HUES6 (cell line): ENCODE measurements around the gene OSBPL6.
A peak's percentile ranks its signal among the peaks of the same experiment; 100 is the strongest.

Experiments used
- H3K27ac ChIP-seq: 2 replicates; pipeline ENCODE4 v1.7.0; 2013; ENCODE audit warnings: low read depth, mild to moderate bottlenecking, low read length, inconsistent platforms
- H3K27me3 ChIP-seq: 2 replicates; pipeline ENCODE4 v1.6.1; 2013; ENCODE audit warnings: low read length; ENCODE audit not compliant: control insufficient read depth, insufficient read depth
- H3K36me3 ChIP-seq: 2 replicates; pipeline ENCODE4 v1.6.1; 2013; ENCODE audit warnings: low read length; ENCODE audit not compliant: control insufficient read depth, insufficient read depth
- H3K4me1 ChIP-seq: 2 replicates; pipeline ENCODE4 v1.6.1; 2013; ENCODE audit warnings: low read length; ENCODE audit not compliant: control insufficient read depth, insufficient read depth
- H3K4me3 ChIP-seq: 2 replicates; pipeline ENCODE4 v1.5.1; 2013; ENCODE audit warnings: low read depth, low read length
- H3K9ac ChIP-seq: one replicate; pipeline ENCODE4 v1.6.1; 2013; ENCODE audit warnings: mild to moderate bottlenecking, low read length
- H3K9me3 ChIP-seq: 2 replicates; pipeline ENCODE4 v1.6.1; 2013; ENCODE audit warnings: low read depth, low read length; ENCODE audit not compliant: control insufficient read depth, insufficient read depth

Gene OSBPL6

DNA sequence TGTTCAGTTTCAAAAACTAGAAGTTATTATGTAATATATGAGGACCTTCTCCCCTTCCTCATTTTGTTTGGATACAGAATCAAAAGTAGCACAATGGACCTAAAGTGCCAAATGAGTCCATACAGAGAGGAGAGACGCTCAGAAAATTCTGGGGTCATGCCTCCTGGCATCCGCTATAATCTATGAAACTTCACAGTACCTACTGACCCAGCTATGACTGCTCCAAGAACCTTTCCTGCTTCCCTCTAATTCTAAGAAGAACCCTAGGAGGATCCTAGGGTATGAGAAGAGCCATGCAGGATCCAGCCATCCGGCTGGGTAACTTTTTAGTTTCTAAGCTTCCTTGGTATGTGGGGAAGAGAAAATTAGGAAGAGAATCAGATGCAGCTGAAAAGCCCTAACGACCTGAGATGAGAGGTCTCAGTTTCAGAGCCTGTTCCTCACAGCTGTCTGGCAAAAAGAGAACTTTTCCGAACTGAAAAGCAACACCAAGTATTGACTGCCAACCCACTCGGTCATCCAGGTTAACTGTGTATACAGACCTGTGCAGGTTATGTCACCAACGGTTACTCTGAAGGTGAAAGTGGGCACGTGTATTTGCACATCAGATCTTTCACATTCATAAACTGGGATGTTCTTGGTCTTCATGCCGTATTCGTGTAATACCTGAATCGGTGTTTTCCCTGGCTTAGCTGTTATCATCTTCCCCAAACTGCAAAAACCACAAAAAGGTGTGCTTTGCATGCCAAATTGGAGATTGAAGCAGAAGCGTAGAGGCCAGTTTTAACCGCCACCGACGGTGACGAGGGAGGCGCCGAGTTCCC, 255.6 kb downstream of the OSBPL6 start:
- Histone ChIP-seq H3K4me1 (0 out of 2 replicates have a peak, but pooled peaks cover 3% of the 10 kb centered on the region), H3K27ac (peak overlapping the region; percentile 94; the same call in 1 of the 2 replicates), H3K9me3 (no peaks in the 10 kb centered on the region), H3K27me3 (no peaks in the 10 kb centered on the region), H3K9ac (peak overlapping the region; percentile 100), H3K4me3 (peak overlapping the region; percentile 95), H3K36me3 (peaks cover 41% of the 10 kb centered on the region)

DNA sequence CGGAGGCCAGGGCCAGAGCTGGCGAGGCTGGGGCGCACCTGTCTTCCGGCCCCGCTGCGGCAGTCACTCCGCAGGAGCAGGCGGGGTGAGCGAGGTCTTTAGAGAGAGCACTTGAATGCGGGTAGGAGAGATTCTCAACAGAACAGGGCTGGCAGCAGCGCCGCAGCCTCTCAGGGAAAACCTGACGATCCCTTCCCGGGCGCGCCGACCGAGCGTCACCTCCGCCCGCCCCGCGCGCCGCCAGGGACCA, 256.1 kb downstream of the OSBPL6 start:
- Histone ChIP-seq H3K36me3 (peaks cover 36% of the 10 kb centered on the region), H3K4me1 (0 out of 2 replicates have a peak, but pooled peaks cover 3% of the 10 kb centered on the region), H3K9ac (peak overlapping the region; percentile 100), H3K9me3 (no peaks in the 10 kb centered on the region), H3K27me3 (no peaks in the 10 kb centered on the region), H3K4me3 (peak overlapping the region; percentile 95), H3K27ac (peak overlapping the region; percentile 94)

DNA sequence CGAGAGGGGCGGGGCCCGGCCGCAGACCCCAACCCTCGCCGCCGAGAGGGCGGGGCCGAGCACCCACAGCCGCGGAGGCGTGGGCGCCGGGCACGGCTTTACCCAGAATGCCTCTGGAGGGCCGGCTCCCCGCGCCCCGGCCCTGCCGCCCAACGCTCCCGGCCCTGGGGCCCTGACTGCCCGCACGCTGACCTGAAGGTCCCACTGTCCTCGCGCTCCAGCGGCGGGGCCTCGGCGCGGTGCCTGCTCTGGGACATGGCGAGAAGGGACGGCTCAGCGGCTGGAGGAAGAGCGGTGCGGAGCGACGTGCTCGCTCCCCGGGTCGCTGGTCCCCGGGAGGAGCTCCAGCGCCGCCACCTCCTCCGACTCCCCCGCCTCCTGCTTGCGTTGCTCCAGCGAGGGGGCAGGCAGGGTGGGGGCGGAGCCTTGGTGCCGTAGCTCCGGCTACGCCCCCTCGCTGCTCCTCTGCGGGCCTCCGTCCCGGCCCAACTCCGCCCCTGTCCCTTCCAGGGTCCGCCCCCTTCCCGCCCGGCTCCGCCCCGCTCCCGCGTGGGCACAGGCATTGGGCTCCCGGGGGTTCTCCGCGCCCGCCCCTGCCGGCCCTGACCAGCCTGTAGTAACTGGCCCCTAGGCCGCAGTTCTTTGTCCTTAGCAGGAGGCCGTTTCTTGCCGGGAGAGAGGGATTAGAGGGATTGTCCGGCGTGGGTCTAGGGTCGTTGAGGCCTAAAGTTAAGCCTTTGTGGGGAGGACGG, 256.6 kb downstream of the OSBPL6 start, which contains the start of the genes PJVK and PRKRA:
PJVK (plus strand) TSS at position 605 of the 752 bp plus-strand sequence. CDS start 2,032 bp downstream, outside the sequence.
PRKRA (minus strand) TSS at position 402 of the 752 bp plus-strand sequence; CDS start at position 257, 145 bp downstream.
- 0 out of 2 replicates have a peak, but pooled peaks cover 3% of the 10 kb centered on the region for H3K4me1 ChIP-seq
- peak within 1 kb of the TSS; percentile 94 for H3K27ac ChIP-seq
- no peaks in the 10 kb centered on the region for H3K27me3 ChIP-seq
- H3K9ac ChIP-seq = peak within 1 kb of the TSS; percentile 100
- peaks cover 31% of the 10 kb centered on the region for H3K36me3 ChIP-seq
- H3K9me3 ChIP-seq = no peaks in the 10 kb centered on the region
- peak within 1 kb of the TSS; percentile 95 for H3K4me3 ChIP-seq

DNA sequence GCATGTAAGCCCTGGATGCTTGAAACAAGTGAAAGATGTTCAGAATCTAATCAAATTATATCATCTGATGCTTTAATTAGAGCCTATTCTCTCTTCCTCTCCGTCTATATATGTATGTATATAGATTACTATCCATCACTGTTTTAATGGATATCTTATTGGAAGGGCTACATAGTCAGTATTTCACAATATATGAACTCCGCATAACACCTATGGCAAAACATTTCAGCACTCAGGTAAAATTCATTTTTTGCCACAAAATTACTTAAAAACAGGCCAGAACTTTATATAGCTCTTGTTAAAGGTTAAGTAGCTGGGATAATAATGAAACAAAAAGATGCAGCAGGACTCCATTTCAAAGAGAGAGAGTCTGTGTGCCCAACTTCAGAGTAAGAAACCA, 258.0 kb downstream of the OSBPL6 start:
- no peak overlapping the region for H3K9ac ChIP-seq
- peaks cover 21% of the 10 kb centered on the region for H3K36me3 ChIP-seq
- no peaks in the 10 kb centered on the region for H3K27me3 ChIP-seq
- H3K4me3 ChIP-seq = no peak overlapping the region
- 0 out of 2 replicates have a peak, but pooled peaks cover 3% of the 10 kb centered on the region for H3K4me1 ChIP-seq
- no peak overlapping the region for H3K27ac ChIP-seq
- H3K9me3 ChIP-seq = no peaks in the 10 kb centered on the region
